ENCODE measurements around the gene TBC1D19. TPM values are rescaled to one million over a fixed set of nuclear protein-coding genes. Genes with fewer than 3 reads are reported as not detected.

The TBC1D19 gene
- total RNA-seq, 1 experiment from 2014 or later: 54.9 TPM

GRCh38 chr4:26772096-26772873 lies 188.4 kb downstream of the TBC1D19 start:
- DNase-seq (ENCODE audit: extremely low read depth, low read depth): no peak

GRCh38 chr4:26779224-26779623 lies 195.3 kb downstream of the TBC1D19 start:
- no peak for DNase-seq (ENCODE audit: extremely low read depth, low read depth)

DNA sequence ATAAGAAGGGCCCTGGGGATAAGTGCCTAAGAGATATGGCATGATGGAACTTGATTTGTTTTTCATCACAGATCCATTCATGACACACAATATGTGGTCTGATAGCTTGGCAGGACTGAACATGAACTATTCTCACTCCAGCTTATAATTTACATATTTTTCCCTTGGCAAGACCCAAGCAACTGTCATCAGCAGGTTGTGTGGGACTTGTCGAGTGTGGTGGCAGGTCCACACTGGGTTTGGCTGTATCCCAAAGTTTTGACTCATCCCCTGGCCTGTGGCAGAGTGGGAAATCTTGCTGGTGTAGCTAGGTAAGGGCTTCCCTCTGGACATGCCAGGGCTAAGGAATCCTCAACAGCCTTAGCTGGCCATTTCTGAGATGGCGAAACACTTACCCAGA lies 195.8 kb downstream of the TBC1D19 start:
- DNase-seq (ENCODE audit: extremely low read depth, low read depth): no peak

GRCh38 chr4:26780539-26780938 lies 196.7 kb downstream of the TBC1D19 start:
- DNase-seq (ENCODE audit: extremely low read depth, low read depth): no peak

GRCh38 chr4:26782168-26782829 lies 198.4 kb downstream of the TBC1D19 start:
- DNase-seq (ENCODE audit: extremely low read depth, low read depth): no peak

DNA sequence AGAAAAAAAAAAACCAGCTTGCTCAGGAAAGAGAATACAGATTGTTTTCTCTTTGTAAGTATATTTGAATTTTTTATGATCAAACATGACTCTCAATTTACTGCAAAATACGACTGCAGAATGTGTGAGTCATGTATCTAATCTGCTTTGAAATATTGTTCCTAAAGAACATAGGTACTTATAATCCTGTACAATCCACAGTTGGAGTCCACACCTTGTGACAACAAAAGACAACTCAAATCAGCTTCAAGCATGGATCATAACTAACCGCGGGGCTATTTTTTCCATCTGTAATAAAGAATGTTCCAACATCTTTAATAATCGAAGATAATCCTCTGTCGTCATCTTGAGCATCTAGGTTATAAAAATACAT lies 198.9 kb downstream of the TBC1D19 start:
- DNase-seq (ENCODE audit: extremely low read depth, low read depth): no peak

DNA sequence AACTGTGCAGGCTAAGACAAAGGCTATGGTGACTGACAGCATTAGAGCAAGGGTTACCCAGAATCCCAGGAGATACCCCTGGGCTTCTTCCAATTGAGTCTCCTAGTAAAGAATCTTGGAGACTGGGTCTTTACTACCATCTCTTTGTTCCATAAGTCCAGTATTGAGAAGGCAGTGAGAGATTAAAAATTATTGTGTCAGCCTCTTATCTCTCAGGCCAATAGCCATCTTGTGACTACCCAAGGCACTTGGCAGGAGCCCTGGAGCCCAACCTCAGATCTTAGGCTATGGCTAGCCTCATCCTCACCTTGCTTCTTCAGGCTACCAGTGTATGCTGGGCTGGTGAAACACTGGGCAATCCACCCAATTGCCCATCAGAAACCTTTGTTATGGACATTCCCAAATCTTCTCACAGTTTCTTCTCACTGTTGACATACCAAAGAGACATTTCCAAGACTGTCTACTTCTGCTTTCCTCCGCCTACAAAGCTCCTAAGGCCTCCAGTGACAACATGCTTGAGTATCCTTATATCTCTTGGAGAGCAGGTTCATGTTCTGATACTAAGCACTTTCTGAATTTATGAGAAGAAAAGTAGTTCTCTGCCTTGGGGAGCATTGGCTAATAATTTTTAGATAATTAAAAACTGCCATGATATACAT lies 200.5 kb downstream of the TBC1D19 start:
- DNase-seq (ENCODE audit: extremely low read depth, low read depth): no peak

DNA sequence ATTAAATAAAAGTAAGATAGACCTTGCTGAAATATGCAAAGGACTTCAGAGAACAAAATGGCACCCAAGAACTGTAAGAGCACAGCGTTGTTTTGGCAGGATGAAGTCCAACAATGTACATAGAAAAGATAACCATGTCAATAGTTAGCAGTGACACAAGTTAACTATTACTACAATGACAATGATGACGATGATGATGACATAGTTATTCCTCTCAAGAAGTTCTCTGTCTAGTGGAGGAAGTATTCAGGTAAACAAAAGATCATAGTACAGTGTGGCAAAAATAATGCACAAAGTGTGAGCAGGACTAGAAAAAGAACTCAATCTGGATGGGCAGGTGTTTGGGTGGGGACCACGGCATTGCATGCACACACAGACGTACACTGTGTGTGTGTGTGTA lies 201.4 kb downstream of the TBC1D19 start:
- no peak for DNase-seq (ENCODE audit: extremely low read depth, low read depth)

GRCh38 chr4:26785810-26786209 lies 201.9 kb downstream of the TBC1D19 start:
- DNase-seq (ENCODE audit: extremely low read depth, low read depth): no peak

DNA sequence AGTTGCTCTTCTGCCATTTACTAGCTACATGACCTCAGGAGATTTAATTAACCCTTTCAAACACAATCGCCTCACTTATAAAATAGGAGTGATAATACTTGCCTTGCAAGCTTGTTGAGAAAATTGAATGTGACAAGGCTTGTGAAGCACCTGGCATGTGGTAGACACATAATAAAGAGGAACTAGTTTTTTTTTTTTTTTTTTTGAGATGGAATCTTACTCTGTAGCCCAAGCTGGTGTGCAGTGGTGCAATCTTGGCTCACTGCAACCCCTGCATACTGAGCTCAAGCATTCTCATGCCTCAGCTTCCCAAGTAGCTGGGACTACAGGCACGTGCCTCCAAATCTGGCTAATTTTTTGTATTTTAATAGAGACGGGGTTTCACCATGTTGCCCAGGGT lies 203.0 kb downstream of the TBC1D19 start:
- no peak for DNase-seq (ENCODE audit: extremely low read depth, low read depth)

- DNase-seq (ENCODE audit: extremely low read depth, low read depth): peak; percentile 60
These were observed 203.8 kb downstream of the TBC1D19 start for GRCh38 chr4:26787461-26788340.

- peak; percentile 4 for DNase-seq (ENCODE audit: extremely low read depth, low read depth)
These were observed 204.5 kb downstream of the TBC1D19 start for GRCh38 chr4:26788341-26788733.

DNA sequence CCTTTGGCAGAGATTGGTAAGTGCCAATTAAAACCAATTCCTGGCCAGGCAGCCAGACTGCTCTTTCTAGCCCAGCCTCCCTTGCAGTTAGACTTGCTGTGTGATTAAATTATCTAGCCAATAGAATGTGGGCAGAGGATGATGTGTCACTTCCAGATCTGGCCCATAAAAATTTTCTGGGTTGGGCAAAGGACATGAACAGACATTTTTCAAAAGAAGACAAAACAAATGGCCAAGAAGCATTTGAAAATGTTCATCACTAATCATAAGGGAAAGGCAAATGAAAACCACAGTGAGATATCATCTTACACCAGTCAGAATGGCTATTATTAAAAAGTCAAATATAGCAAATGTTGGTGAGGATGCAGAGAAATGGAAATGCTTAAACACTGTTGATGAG lies 205.3 kb downstream of the TBC1D19 start:
- no peak for DNase-seq (ENCODE audit: extremely low read depth, low read depth)

- no peak for DNase-seq (ENCODE audit: extremely low read depth, low read depth)
These were observed 207.5 kb downstream of the TBC1D19 start for GRCh38 chr4:26791346-26791745.

DNA sequence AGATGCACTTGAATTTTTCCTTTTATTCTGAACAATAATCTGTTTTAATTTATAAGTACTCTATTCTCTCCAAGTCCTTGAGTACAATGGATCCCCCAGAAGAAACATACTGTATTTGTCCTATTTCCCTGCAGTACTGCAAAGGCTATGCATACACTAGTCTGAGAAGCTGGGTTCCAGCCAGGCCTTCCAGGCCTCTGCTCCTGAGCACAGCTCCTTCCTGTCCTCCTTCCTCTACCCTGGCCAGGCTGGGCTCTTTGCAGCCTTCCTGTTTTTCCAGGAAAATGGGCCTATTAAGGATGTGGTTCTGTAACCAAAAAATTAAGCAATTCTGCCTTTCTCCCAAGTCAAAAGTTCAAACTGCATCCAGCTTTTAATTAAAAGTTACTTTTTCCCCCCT lies 208.8 kb downstream of the TBC1D19 start:
- DNase-seq (ENCODE audit: extremely low read depth, low read depth): no peak

DNA sequence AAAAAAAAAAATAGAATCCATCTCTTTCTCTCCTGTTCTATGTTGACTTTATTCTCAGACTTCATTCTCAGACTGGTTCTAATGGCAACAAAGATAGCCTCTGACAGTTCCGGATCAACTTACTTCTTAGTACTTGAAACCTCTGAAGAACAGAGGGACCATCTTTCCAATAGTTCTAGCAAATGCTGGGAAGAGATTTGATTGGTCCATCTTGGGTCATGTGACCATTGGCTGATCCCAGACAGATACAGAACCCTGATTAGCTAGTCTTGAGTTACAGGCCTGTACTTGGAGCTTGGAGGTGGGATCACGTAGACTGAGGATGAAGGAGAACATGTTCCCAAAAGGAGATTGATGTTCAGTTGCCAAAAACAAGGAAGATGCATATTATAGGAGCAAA lies 209.9 kb downstream of the TBC1D19 start:
- no peak for DNase-seq (ENCODE audit: extremely low read depth, low read depth)

DNA sequence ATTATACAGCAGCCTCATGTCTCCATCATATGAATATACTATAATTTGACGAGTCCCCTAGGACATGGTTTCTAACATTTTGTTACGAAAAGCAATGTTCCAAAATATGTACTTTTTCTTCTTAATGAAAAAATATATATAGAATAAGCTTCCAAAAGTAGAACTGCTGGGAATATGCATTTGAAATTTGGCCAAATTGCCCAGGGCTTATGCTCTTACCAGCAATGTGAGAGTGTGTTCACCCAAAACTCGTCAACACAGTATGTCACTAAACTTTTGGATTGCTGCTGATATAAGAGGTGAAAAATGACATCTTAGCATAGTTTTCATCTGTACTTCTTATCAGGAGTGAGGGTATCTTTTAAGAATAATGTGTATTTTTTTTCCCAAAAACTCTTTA lies 212.2 kb downstream of the TBC1D19 start:
- DNase-seq (ENCODE audit: extremely low read depth, low read depth): no peak

DNA sequence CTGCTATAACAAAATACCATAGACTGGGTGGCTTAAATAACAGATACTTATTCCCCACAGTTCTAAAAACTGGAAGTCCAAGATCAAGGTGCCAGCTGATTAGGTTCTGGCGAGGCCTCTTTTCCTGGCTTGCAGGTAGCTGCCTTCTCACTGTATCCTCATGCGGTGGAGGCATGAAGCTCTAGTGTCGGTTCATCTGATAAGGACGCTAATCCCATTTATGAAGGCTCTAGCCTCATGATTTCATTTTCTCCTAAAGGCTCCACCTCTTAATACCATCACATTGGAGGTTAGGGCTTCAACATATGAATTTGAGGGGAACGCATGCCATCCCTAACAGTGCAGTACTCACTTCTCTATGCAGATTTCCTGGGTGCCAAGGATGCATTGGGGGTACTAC lies 218.9 kb downstream of the TBC1D19 start:
- DNase-seq (ENCODE audit: extremely low read depth, low read depth): no peak

DNA sequence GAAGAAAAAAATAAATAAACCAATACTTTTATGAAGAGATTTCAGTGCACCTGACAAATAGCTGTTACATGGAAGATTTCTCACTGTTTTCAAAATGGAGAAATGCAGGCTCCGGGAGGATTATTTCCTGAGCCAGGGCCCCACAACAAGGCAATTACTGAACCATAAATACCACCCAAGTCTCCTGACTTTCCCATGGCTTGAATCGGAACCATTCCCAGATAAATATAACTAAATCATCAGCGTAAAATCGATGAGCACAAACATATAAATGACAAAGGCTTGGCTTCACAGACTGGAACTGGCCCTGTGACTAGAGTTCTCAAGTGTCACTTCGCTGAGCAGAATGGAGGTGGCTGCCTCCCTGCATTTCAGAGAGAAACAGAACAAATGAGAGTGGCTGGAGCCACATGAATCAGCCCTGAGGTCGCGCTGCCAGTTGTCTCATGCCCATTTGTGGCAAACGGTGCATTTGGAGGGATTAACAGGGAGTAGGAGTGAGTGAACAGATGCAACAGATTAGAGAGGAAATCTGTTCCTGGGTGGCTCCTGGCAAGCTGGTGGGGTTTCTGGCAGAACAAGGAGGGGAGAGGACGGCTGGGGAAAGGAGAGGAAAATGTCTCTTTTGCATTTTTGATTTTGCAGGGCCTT lies 219.5 kb downstream of the TBC1D19 start:
- DNase-seq (ENCODE audit: extremely low read depth, low read depth): no peak

GRCh38 chr4:26804451-26804850 lies 220.6 kb downstream of the TBC1D19 start:
- DNase-seq (ENCODE audit: extremely low read depth, low read depth): no peak
